ENCODE measurements around the gene DIDO1. TPM values are rescaled to one million over a fixed set of nuclear protein-coding genes. Genes with fewer than 3 reads are reported as not detected.

Gene DIDO1
- total and polyA plus RNA-seq, 2 donors (not counting 1 experiment from before 2014, with no cell fraction given), result 57.6 to 124 TPM

- H3K27me3 ChIP-seq (replicated peaks in 1 of 4; ENCODE audit: control extremely low read depth in 1 of 4, control insufficient read depth in 3 of 4, insufficient read depth in 4 of 4, low read length in 3 of 4), result no peaks in the 10 kb centered on the region
- peak overlapping the region; percentile 62 for H3K27ac Mint-ChIP-seq
- DNase-seq (no peak), ATAC-seq (ENCODE audit: low read depth) (no peak)
- no peaks in the 10 kb centered on the region for H3K36me3 ChIP-seq (replicated peaks in 1 of 2; ENCODE audit: control extremely low read depth in 1 of 2, control insufficient read depth in 1 of 2, extremely low read depth in 1 of 2, insufficient read depth in 2 of 2, low read length in 1 of 2)
- H4K20me1 ChIP-seq (ENCODE audit: control insufficient read depth, insufficient read depth, low read length, poor library complexity, severe bottlenecking), result peaks cover 90% of the 10 kb centered on the region
- POLR2A ChIA-PET, result interaction anchor here (0.5 kb wide), 1 partner anchor 14 kb away, joined by 3 read pairs; no protein-coding TSS in a partner anchor
- peak overlapping the region in 1 of 5 experiments; percentile 0 for H3K4me3 ChIP-seq (ENCODE audit: control extremely low read depth in 1 of 5, extremely low read depth in 1 of 5, insufficient read depth in 1 of 5, low read depth in 2 of 5, low read length in 4 of 5)
- H3K79me2 ChIP-seq (ENCODE audit: control insufficient read depth, insufficient read depth, low read length), result peaks cover 97% of the 10 kb centered on the region
- H3K27ac ChIP-seq (ENCODE audit: low read length in 2 of 2), result peak overlapping the region in 1 of 2 donors; percentile 35
- H3K9me3 Mint-ChIP-seq (ENCODE audit: insufficient read depth), result no peaks in the 10 kb centered on the region
- peaks cover 80% of the 10 kb centered on the region for H3K4me1 Mint-ChIP-seq
- WGBS (ENCODE audit: insufficient coverage), result 60% methylated on average over 11 of the region's 14 CpGs
- peak overlapping the region; percentile 69 for H3K4me3 Mint-ChIP-seq
- no peak overlapping the region for H2AFZ ChIP-seq (ENCODE audit: insufficient read depth, low read depth, low read length, poor library complexity, severe bottlenecking)
- H3K4me1 ChIP-seq (ENCODE audit: control insufficient read depth in 2 of 2, insufficient read depth in 2 of 2, low read length in 2 of 2), result peaks cover 76 to 82% of the 10 kb centered on the region in 2 donors
- intact Hi-C loops (cut with micrococcal nuclease), result no loop called here
- TF ChIP-seq CTCF (IDR thresholded peaks at IDR 0.05) (no peak), EZH2 (IDR thresholded peaks at IDR 0.05; ENCODE audit: borderline replicate concordance, insufficient read depth, low read depth, low read length, poor library complexity, severe bottlenecking) (no peak)
- no peaks in the 10 kb centered on the region for H3K9me3 ChIP-seq (ENCODE audit: control extremely low read depth in 1 of 3, control insufficient read depth in 2 of 3, insufficient read depth in 1 of 3, low read length in 2 of 3)
- no peak overlapping the region for H3K9ac ChIP-seq (ENCODE audit: low read length)
- H3K4me2 ChIP-seq (replicated peaks; ENCODE audit: low read depth, low read length, poor library complexity, severe bottlenecking), result peak overlapping the region; percentile 35
- no peaks in the 10 kb centered on the region for H3K27me3 Mint-ChIP-seq
- CTCF ChIA-PET, result interaction anchor here (1.1 kb wide), 1 partner anchor 87 kb away, joined by 3 read pairs; no protein-coding TSS in a partner anchor
These were observed 3.8 kb downstream of the DIDO1 start for GRCh38 chr20:62922451-62922921.

GRCh38 chr20:62921119-62921687 lies 5.1 kb downstream of the DIDO1 start:
- Histone ChIP-seq H3K4me2 (replicated peaks; ENCODE audit: low read depth, low read length, poor library complexity, severe bottlenecking) (peak overlapping the region; percentile 34), H3K79me2 (ENCODE audit: control insufficient read depth, insufficient read depth, low read length) (peaks cover 98% of the 10 kb centered on the region), H3K36me3 (replicated peaks in 1 of 2; ENCODE audit: control extremely low read depth in 1 of 2, control insufficient read depth in 1 of 2, extremely low read depth in 1 of 2, insufficient read depth in 2 of 2, low read length in 1 of 2) (no peaks in the 10 kb centered on the region), H3K9me3 (ENCODE audit: control extremely low read depth in 1 of 3, control insufficient read depth in 2 of 3, insufficient read depth in 1 of 3, low read length in 2 of 3) (no peaks in the 10 kb centered on the region), H3K9ac (ENCODE audit: low read length) (no peak overlapping the region), H2AFZ (ENCODE audit: insufficient read depth, low read depth, low read length, poor library complexity, severe bottlenecking) (no peak overlapping the region), H3K4me1 (ENCODE audit: control insufficient read depth in 2 of 2, insufficient read depth in 2 of 2, low read length in 2 of 2) (peaks cover 80 to 82% of the 10 kb centered on the region in 2 donors), H3K27me3 (replicated peaks in 1 of 4; ENCODE audit: control extremely low read depth in 1 of 4, control insufficient read depth in 3 of 4, insufficient read depth in 4 of 4, low read length in 3 of 4) (no peaks in the 10 kb centered on the region), H3K27ac (ENCODE audit: low read length in 2 of 2) (no peak overlapping the region), H4K20me1 (ENCODE audit: control insufficient read depth, insufficient read depth, low read length, poor library complexity, severe bottlenecking) (peaks cover 93% of the 10 kb centered on the region), H3K4me3 (ENCODE audit: control extremely low read depth in 1 of 5, extremely low read depth in 1 of 5, insufficient read depth in 1 of 5, low read depth in 2 of 5, low read length in 4 of 5) (no peak overlapping the region)
- Mint-ChIP-seq H3K4me1 (peaks cover 79% of the 10 kb centered on the region), H3K9me3 (ENCODE audit: insufficient read depth) (no peaks in the 10 kb centered on the region), H3K27ac (no peak overlapping the region), H3K4me3 (peak overlapping the region; percentile 73), H3K27me3 (no peaks in the 10 kb centered on the region)
- 58% methylated on average over 5 of the region's 8 CpGs for WGBS (ENCODE audit: insufficient coverage)
- intact Hi-C loops (cut with micrococcal nuclease), result no loop called here
- DNase-seq, result peak; percentile 61
- POLR2A ChIA-PET, result no interaction called here
- CTCF ChIA-PET, result interaction anchor here (0.8 to 4.2 kb wide), 5 partner anchors 14 to 86 kb away, joined by 3 to 18 read pairs (median 3); no protein-coding TSS in a partner anchor
- TF ChIP-seq EZH2 (IDR thresholded peaks at IDR 0.05; ENCODE audit: borderline replicate concordance, insufficient read depth, low read depth, low read length, poor library complexity, severe bottlenecking) (no peak), CTCF (IDR thresholded peaks at IDR 0.05) (peak; percentile 61)
- no peak for ATAC-seq (ENCODE audit: low read depth)

Data from B cell (primary cell).